ENCODE results near the gene PPP2R2C.

PPP2R2C gene

GRCh38 chr4:6275351-6275750 is 197.1 kb downstream of the PPP2R2C start:
- no peak for DNase-seq
- no peak for TF ChIP-seq CTCF (IDR thresholded peaks at IDR 0.05; ENCODE audit: low read depth, low read length)
- no peaks in the 10 kb centered on the region for H3K9me3 ChIP-seq
- H3K27me3 ChIP-seq, result no peaks in the 10 kb centered on the region
- H3K4me1 ChIP-seq, result peaks cover 64% of the 10 kb centered on the region
- no peak overlapping the region for H3K4me3 ChIP-seq (ENCODE audit: low read depth, low read length)
- peaks cover 12% of the 10 kb centered on the region for H3K36me3 ChIP-seq

- H3K36me3 ChIP-seq, result no peaks in the 10 kb centered on the region; the same call in 1 of the 2 replicates
- H3K4me3 ChIP-seq (ENCODE audit: low read depth, low read length), result no peak overlapping the region
- no peaks in the 10 kb centered on the region for H3K27me3 ChIP-seq
- H3K4me1 ChIP-seq, result peaks cover 49% of the 10 kb centered on the region
- no peak for DNase-seq
- H3K9me3 ChIP-seq, result no peaks in the 10 kb centered on the region
- TF ChIP-seq CTCF (IDR thresholded peaks at IDR 0.05; ENCODE audit: low read depth, low read length), result no peak
Measured at GRCh38 chr4:6273661-6273990, 198.8 kb downstream of the PPP2R2C start.

DNA sequence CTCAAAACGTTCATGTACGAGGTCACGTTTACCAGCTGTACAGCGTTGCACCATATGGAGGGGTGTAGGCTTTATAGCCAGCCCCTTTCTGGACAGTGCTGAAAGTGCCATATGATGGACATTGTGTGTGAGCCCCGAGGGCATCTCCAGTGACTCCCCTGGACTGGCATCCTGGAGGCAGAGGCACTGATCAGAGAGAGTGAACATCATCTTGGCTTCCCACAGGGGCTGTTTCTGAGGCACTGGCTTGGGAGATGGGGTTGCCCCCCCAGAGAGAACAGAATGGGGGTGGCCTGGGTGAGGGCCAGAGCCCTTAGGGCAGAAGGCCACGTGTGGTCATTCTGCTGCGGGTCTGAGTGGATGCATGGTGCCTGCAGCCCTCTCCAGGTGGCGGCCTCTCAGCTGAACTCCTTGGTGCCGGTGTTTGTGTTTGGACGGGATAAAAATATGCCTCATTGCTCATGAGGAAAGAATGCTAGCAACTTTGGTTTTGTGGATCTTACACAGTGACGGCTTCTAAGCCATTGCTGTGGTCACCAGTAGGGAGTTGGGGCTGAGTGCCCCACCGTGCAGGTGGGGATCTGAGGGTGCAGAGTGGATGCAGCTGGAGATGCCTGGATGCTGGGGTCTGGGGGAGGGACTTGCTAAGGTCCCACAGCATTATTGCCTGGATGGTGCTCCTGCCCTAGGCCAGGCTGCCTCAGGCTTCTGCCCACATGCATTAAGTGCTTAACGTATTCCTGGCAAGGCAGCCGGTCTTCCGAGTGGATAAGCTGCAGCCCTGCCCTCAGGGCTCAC is 199.4 kb downstream of the PPP2R2C start:
- H3K4me1 ChIP-seq, result peaks cover 43% of the 10 kb centered on the region
- H3K27me3 ChIP-seq, result no peaks in the 10 kb centered on the region
- no peak overlapping the region for H3K4me3 ChIP-seq (ENCODE audit: low read depth, low read length)
- DNase-seq, result peak; percentile 84
- H3K9me3 ChIP-seq, result no peaks in the 10 kb centered on the region
- no peaks in the 10 kb centered on the region; the same call in 1 of the 2 replicates for H3K36me3 ChIP-seq
- TF ChIP-seq CTCF (IDR thresholded peaks at IDR 0.05; ENCODE audit: low read depth, low read length), result no peak

GRCh38 chr4:6271701-6272465 is 200.5 kb downstream of the PPP2R2C start:
- no peak overlapping the region for H3K4me3 ChIP-seq (ENCODE audit: low read depth, low read length)
- no peak for TF ChIP-seq CTCF (IDR thresholded peaks at IDR 0.05; ENCODE audit: low read depth, low read length)
- no peaks in the 10 kb centered on the region for H3K36me3 ChIP-seq
- H3K4me1 ChIP-seq, result peaks cover 33% of the 10 kb centered on the region
- no peaks in the 10 kb centered on the region for H3K27me3 ChIP-seq
- no peak for DNase-seq
- no peaks in the 10 kb centered on the region for H3K9me3 ChIP-seq

DNA sequence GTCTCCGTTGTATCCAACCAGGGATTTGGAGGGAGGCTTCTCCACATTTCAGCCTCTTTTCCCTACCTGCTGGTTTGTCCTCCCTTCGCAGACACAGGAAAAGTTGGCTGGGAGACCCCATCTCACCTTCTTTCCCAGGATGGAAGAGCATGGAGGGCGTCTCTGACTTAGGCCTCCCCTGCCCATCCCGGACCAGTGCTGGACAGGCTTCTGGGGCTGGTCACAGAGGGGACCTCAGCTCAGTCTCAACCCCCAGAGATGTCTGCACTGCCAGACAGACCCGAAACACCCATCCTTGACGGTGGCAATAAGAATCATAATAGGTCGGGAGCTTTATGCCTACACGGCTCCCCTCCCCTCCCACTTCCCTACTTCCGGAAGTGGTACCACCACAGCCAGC is 201.2 kb downstream of the PPP2R2C start:
- Histone ChIP-seq H3K9me3 (no peaks in the 10 kb centered on the region), H3K4me3 (ENCODE audit: low read depth, low read length) (no peak overlapping the region), H3K27me3 (no peaks in the 10 kb centered on the region), H3K4me1 (peaks cover 26% of the 10 kb centered on the region), H3K36me3 (no peaks in the 10 kb centered on the region)
- no peak for DNase-seq
- TF ChIP-seq CTCF (IDR thresholded peaks at IDR 0.05; ENCODE audit: low read depth, low read length), result no peak

DNA sequence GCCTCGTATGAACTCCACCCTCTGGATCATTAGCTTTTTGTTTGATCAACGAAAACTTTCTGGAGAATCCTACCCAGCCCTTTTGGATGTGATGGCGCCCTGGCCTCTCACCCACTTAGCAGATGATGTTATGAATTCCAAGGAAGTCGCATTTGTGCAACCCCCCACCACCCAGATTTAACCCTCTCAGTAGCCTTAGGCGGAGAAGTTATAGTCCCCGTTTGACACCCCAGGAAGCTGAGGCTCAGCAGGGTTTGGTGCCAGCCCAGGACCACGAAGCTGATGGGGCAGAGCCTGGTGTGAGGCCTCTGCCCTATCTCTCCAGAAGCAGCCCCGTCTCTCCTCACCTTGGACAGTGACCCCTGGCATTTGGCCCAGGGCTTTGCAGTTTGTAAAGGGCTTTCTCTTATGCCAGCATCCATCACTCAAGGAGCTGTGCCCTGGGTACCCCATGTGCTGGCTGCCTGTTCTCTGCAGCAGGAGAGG is 201.7 kb downstream of the PPP2R2C start:
- Histone ChIP-seq H3K4me3 (ENCODE audit: low read depth, low read length) (peak overlapping the region; percentile 92), H3K36me3 (no peaks in the 10 kb centered on the region), H3K27me3 (no peaks in the 10 kb centered on the region), H3K9me3 (no peaks in the 10 kb centered on the region), H3K4me1 (peaks cover 21% of the 10 kb centered on the region)
- TF ChIP-seq CTCF (IDR thresholded peaks at IDR 0.05; ENCODE audit: low read depth, low read length), result no peak
- no peak for DNase-seq
